ENCODE measurements around the gene SLC4A5.

DNA sequence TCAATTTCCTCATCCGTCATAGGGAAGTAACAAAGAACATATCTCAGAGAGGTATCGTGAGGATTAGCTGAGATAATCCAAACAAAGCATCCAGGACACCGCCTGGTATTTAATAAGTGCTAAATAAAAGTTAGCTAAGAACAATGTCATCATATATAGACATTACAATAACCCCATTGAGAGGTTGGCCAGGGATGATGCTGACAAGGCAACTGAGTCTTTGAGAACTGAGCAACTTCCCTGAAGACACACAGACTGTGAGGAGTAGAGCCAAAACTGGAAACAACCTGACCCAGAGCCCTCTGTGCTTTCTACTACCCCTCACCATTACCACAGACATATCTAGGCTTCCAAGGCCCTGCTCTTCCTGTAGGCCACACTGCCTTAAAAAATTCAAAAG, 38.5 kb upstream of the SLC4A5 start:
- TF ChIP-seq, protein P1, sequence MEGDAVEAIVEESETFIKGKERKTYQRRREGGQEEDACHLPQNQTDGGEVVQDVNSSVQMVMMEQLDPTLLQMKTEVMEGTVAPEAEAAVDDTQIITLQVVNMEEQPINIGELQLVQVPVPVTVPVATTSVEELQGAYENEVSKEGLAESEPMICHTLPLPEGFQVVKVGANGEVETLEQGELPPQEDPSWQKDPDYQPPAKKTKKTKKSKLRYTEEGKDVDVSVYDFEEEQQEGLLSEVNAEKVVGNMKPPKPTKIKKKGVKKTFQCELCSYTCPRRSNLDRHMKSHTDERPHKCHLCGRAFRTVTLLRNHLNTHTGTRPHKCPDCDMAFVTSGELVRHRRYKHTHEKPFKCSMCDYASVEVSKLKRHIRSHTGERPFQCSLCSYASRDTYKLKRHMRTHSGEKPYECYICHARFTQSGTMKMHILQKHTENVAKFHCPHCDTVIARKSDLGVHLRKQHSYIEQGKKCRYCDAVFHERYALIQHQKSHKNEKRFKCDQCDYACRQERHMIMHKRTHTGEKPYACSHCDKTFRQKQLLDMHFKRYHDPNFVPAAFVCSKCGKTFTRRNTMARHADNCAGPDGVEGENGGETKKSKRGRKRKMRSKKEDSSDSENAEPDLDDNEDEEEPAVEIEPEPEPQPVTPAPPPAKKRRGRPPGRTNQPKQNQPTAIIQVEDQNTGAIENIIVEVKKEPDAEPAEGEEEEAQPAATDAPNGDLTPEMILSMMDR (IDR thresholded peaks at IDR 0.05 in 4 of 5, conservative IDR thresholded peaks at IDR 0.05 in 1 of 5), result no peak
- no peak for TF ChIP-seq POLR2A (IDR thresholded peaks at IDR 0.05)

Measured in gastrocnemius medialis (tissue), 4 donors.